Spleen (tissue), 11 donors: ENCODE results near the gene VWA2. TPM values are rescaled to one million over a fixed set of nuclear protein-coding genes. Genes with fewer than 3 reads are reported as not detected.

Experiments used
- DNase-seq: peaks from one replicate; pipeline ENCODE4 v3.0.0-alpha.2; 2020
- H3K27ac ChIP-seq, 8 donors: fragments of 200-600 bp; sonication (generic) in 7 of 8; 1 replicate in 4 of 8; 2 replicates in 4 of 8; pipeline versions ENCODE4 v1.5.0 to v1.8.0; 2016 to 2021; ENCODE audit warnings: inconsistent platforms in 4 of 8, mild to moderate bottlenecking in 4 of 8, moderate library complexity in 1 of 8
- H3K27me3 ChIP-seq, 7 donors: fragments of 200-600 bp; sonication (generic) in 6 of 7; replicated peaks in 1 of 7; 1 replicate in 4 of 7; 2 replicates in 3 of 7; pipeline versions ENCODE4 v1.5.0 to v1.8.0; 2016 to 2021; ENCODE audit warnings: inconsistent platforms in 3 of 7, mild to moderate bottlenecking in 1 of 7
- H3K36me3 ChIP-seq, 6 donors: fragments of 200-600 bp; sonication (generic) in 5 of 6; 1 replicate in 4 of 6; 2 replicates in 2 of 6; pipeline versions ENCODE4 v1.5.0 to v1.8.0; 2016 to 2021; ENCODE audit warnings: inconsistent platforms in 2 of 6
- H3K4me1 ChIP-seq, 6 donors: fragments of 200-600 bp; sonication (generic) in 5 of 6; 1 replicate in 3 of 6; 2 replicates in 3 of 6; pipeline versions ENCODE4 v1.5.0 to v1.8.0; 2016 to 2021; ENCODE audit warnings: inconsistent platforms in 3 of 6
- H3K4me3 ChIP-seq, 8 donors: fragments of 200-600 bp; sonication (generic) in 7 of 8; 1 replicate in 4 of 8; 2 replicates in 4 of 8; pipeline versions ENCODE4 v1.5.0 to v1.8.0; 2016 to 2021; ENCODE audit warnings: inconsistent platforms in 4 of 8, mild to moderate bottlenecking in 4 of 8, moderate library complexity in 2 of 8
- H3K9me3 ChIP-seq, 8 donors: fragments of 200-600 bp; sonication (generic) in 7 of 8; 1 replicate in 4 of 8; 2 replicates in 4 of 8; pipeline versions ENCODE4 v1.5.0 to v1.8.0; 2016 to 2021; ENCODE audit warnings: inconsistent platforms in 4 of 8
- POLR2A ChIP-seq, 3 donors: fragments of 450-650 bp; IDR thresholded peaks; one replicate each; pipeline ENCODE4 v1.5.1; 2017; ENCODE audit warnings: antibody characterized with exemption in 3 of 3, mild to moderate bottlenecking in 1 of 3
- POLR2AphosphoS5 ChIP-seq, 3 donors: sonication (generic); formaldehyde crosslinking; IDR thresholded peaks; one replicate each; pipeline ENCODE4 v1.5.1; 2017; ENCODE audit warnings: antibody characterized with exemption in 3 of 3
- WGBS, 5 donors: extraction: QIAGEN DNeasy Blood & Tissue Kit in 3 of 5; methylation state at CpG; one replicate each; pipeline versions ENCODE4 v1.1.5 to v1.1.7; 2013 to 2018; 5-methylcytosine and 5-hydroxymethylcytosine counted together
- intact Hi-C: fragments of 100-400 bp; cut with DNase I; formaldehyde crosslinking; loops from one replicate; pipeline ENCODE4 v1.15.0; 2023; ENCODE audit warnings: low total_unique reads
- polyA plus RNA-seq, 3 donors: library from polyadenylated mRNA; stranded (reverse); fragments of 200-250 nt; gene quantifications; one replicate each; pipeline ENCODE4 v1.2.1, GENCODE V29; 2013
- total RNA-seq, 7 donors: library from RNA; depleted of rRNA in 3 of 7; stranded (reverse); fragments of >200 nt in 3 of 7; fragmentation: NEBNext Ultra II Directional in 4 of 7; extraction: Animal tissue kit (Norgen Biotek cat#: 25700) in 4 of 7; gene quantifications; one replicate each; pipeline versions ENCODE4 v1.1.0 to v1.2.1, GENCODE V29; 2016 to 2021
- TF ChIP-seq, protein P1 (sequence below), 11 experiments: fragments of 200-600 bp in 7 of 11; fragments of 450-650 bp in 4 of 11; sonication (generic) in 4 of 11; IDR thresholded peaks in 8 of 11; conservative IDR thresholded peaks in 3 of 11; 1 replicate in 7 of 11; 2 replicates in 4 of 11; pipeline versions ENCODE4 v1.4.0 to v1.8.0; 2016 to 2021; ENCODE audit warnings: antibody characterized with exemption in 11 of 11, inconsistent platforms in 4 of 11, mild to moderate bottlenecking in 1 of 11
- donor health status: healthy with polysubstance abuse.
- donor health status: DM: no; HTN: no; CAD: no; lungs with moderate emphysema.
- donor health status: DM: no; HTN: no; CAD: no.
- donor health status: Bipolar disorder and iron deficiency.
- donor health status: healthy.
- donor health status: DM: no; HTN: no; CAD: no.
- donor health status: DM: yes; HTN: yes; CAD: no.

The VWA2 gene
- total and polyA plus RNA-seq, 10 donors: 0.02 to 1.9 (median 0.50) TPM; not detected in 1

DNA sequence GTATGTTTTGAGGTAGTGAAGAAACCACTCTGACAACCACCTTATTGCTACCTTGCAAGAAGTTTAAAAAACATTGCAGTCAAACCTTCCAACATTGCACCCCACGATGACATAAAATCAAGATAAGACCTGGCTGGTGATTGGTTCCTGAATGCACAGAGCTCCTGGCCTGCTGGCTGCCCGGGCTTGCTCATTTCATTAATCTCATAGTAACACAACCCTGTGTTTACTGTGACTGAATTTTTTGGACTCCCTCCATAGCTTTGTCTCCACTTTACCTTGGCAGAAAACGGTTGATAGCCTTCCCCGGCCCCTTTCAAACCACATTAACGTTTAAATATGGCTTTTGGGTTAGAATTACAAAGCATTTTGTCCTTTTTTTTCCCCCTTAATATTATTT, 27.5 kb downstream of the VWA2 start:
- Histone ChIP-seq H3K36me3 (no peaks in the 10 kb centered on the region), H3K27ac (peak overlapping the region in 1 of 8 donors; percentile 41), H3K27me3 (no peaks in the 10 kb centered on the region), H3K9me3 (no peaks in the 10 kb centered on the region), H3K4me3 (no peak overlapping the region), H3K4me1 (peaks cover 0 to 3% (median 0%) of the 10 kb centered on the region in 6 donors)
- 63 to 76% (median 66%) methylated on average over 5 of the region's 5 CpGs for WGBS, 5 donors
- intact Hi-C loops: no loop called here
- no peak for DNase-seq
- TF ChIP-seq POLR2A (IDR thresholded peaks at IDR 0.05) (no peak), POLR2AphosphoS5 (IDR thresholded peaks at IDR 0.05) (no peak)
- TF ChIP-seq, protein P1, sequence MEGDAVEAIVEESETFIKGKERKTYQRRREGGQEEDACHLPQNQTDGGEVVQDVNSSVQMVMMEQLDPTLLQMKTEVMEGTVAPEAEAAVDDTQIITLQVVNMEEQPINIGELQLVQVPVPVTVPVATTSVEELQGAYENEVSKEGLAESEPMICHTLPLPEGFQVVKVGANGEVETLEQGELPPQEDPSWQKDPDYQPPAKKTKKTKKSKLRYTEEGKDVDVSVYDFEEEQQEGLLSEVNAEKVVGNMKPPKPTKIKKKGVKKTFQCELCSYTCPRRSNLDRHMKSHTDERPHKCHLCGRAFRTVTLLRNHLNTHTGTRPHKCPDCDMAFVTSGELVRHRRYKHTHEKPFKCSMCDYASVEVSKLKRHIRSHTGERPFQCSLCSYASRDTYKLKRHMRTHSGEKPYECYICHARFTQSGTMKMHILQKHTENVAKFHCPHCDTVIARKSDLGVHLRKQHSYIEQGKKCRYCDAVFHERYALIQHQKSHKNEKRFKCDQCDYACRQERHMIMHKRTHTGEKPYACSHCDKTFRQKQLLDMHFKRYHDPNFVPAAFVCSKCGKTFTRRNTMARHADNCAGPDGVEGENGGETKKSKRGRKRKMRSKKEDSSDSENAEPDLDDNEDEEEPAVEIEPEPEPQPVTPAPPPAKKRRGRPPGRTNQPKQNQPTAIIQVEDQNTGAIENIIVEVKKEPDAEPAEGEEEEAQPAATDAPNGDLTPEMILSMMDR (IDR thresholded peaks at IDR 0.05 in 8 of 11, conservative IDR thresholded peaks at IDR 0.05 in 3 of 11): no peak

DNA sequence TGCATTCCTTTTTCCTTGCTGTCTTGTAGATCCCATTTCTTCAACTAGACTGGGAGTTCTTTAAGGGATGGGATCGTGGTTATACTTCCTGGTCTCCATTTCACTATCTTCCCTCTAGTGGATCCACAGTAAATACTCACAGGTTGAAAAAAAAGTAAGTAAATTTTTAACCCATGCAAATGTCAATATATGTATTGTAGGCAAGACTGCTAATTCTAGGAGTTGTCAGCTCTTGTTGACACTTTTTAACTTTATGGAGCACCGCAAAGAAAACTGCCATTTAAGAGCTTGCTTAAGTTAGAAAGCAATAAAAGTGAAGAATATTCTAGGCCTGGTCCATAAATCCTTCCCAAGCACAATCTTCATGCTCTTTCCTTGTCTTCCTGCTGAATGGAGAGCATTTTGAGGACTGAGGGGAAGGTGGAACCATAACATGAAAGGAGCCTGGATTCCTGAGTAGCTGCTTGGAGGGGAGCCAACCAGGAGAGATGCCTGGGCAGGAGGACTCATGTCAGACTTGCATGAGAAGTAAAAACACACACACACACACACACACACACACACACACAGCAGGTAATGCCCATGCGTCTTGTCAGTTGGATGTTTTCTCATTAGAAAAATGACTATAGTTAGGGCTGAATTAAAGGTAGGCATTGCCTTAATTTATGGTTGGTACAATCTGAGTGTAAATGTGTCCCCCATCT, 32.2 kb downstream of the VWA2 start:
- Histone ChIP-seq H3K4me1 (no peaks in the 10 kb centered on the region), H3K27ac (no peak overlapping the region), H3K9me3 (no peaks in the 10 kb centered on the region), H3K27me3 (peaks cover 0 to 2% (median 0%) of the 10 kb centered on the region in 7 donors), H3K36me3 (no peaks in the 10 kb centered on the region), H3K4me3 (no peak overlapping the region)
- intact Hi-C loops: no loop called here
- no peak for DNase-seq
- 79 to 87% (median 83%) methylated on average over 3 of the region's 3 CpGs for WGBS, 5 donors
- TF ChIP-seq POLR2AphosphoS5 (IDR thresholded peaks at IDR 0.05) (no peak), POLR2A (IDR thresholded peaks at IDR 0.05) (no peak)
- TF ChIP-seq, protein P1 (IDR thresholded peaks at IDR 0.05 in 8 of 11, conservative IDR thresholded peaks at IDR 0.05 in 3 of 11): no peak

DNA sequence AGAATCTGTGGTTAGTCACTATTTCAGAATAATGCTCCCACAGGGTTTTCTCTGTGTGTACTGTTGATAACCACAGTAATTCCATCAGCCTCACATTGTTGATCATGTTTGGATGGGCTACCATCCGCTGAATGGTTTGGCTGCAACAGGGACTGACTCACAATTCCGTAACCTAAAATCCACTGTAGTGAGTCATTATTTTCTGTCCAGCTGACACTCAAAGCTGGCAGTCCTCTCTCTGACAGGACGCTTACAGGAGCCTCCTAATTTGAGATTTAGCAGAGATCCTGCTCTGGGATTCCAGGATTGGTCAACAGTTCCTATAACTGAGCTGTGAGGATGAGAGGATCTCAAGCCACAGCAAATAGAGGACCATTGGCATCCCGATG, 32.7 kb downstream of the VWA2 start:
- no peaks in the 10 kb centered on the region for H3K36me3 ChIP-seq
- H3K27me3 ChIP-seq: peaks cover 0 to 2% (median 0%) of the 10 kb centered on the region in 7 donors
- 71 to 82% (median 76%) methylated on average over 4 of the region's 4 CpGs for WGBS, 5 donors
- H3K27ac ChIP-seq: no peak overlapping the region
- DNase-seq: no peak
- H3K4me1 ChIP-seq: no peaks in the 10 kb centered on the region
- intact Hi-C loops: no loop called here
- H3K9me3 ChIP-seq: no peaks in the 10 kb centered on the region
- TF ChIP-seq POLR2AphosphoS5 (IDR thresholded peaks at IDR 0.05): no peak
- TF ChIP-seq POLR2A (IDR thresholded peaks at IDR 0.05): no peak
- TF ChIP-seq, protein P1 (IDR thresholded peaks at IDR 0.05 in 8 of 11, conservative IDR thresholded peaks at IDR 0.05 in 3 of 11): no peak
- H3K4me3 ChIP-seq: no peak overlapping the region

DNA sequence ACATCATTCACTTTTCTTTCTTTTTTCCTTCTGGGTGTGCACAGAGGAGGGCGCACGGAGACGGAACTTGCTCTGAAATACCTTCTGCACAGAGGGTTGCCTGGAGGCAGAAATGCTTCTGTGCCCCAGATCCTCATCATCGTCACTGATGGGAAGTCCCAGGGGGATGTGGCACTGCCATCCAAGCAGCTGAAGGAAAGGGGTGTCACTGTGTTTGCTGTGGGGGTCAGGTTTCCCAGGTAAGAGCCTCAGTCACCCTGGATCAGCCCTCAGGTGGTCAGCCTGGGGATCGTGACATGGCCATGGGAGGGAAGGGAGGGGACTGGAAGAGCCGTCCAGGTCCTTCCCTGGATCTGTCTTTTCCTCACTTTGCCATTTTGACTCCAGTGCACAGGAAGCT, 33.6 kb downstream of the VWA2 start:
- H3K4me1 ChIP-seq: no peaks in the 10 kb centered on the region
- intact Hi-C loops: no loop called here
- H3K9me3 ChIP-seq: no peaks in the 10 kb centered on the region
- no peaks in the 10 kb centered on the region for H3K36me3 ChIP-seq
- TF ChIP-seq POLR2A (IDR thresholded peaks at IDR 0.05) (no peak), POLR2AphosphoS5 (IDR thresholded peaks at IDR 0.05) (no peak)
- TF ChIP-seq, protein P1 (IDR thresholded peaks at IDR 0.05 in 8 of 11, conservative IDR thresholded peaks at IDR 0.05 in 3 of 11): no peak
- no peak overlapping the region for H3K27ac ChIP-seq
- 86 to 93% (median 93%) methylated on average over 6 of the region's 6 CpGs for WGBS, 5 donors
- peak; percentile 56 for DNase-seq
- H3K27me3 ChIP-seq: peaks cover 0 to 6% (median 0%) of the 10 kb centered on the region in 7 donors
- H3K4me3 ChIP-seq: no peak overlapping the region
